CD4-positive, alpha-beta T cell (primary cell): ENCODE results near the gene WAS. TPM values are rescaled to one million over a fixed set of nuclear protein-coding genes. Genes with fewer than 3 reads are reported as not detected.
A peak's percentile ranks its signal among the peaks of the same experiment; 100 is the strongest.
"Not testable (repeated sequence)": the region's sequence is repeated elsewhere in the genome, so short reads cannot be mapped to it uniquely, and the experiment has no call there.

ENCODE experiments used
- ATAC-seq: fragments of 200-7000 bp; cut with Tn5 transposase; one replicate; pipeline ENCODE4 v1.10.0; 2022; ENCODE audit warnings: mild to moderate bottlenecking; ENCODE audit not compliant: poor library complexity
- CTCF ChIA-PET: fragments of 350-600 bp; sonication (Branson Sonifier 250); formaldehyde crosslinking; loops from one replicate; lab custom pipeline; 2021; ENCODE audit warnings: antibody characterized with exemption, inconsistent platforms; lab: Charles Lee
- POLR2A ChIA-PET: fragments of 350-600 bp; sonication (Branson Sonifier 250); formaldehyde crosslinking; loops from one replicate; lab custom pipeline; 2021; ENCODE audit warnings: antibody characterized with exemption, inconsistent platforms; lab: Charles Lee
- DNase-seq, 14 experiments: peaks; one replicate each; pipeline ENCODE4 v3.0.0-alpha.2; 2013 to 2020; ENCODE audit warnings: mixed read lengths in 2 of 14
- H3K27ac ChIP-seq, 2 donors: one replicate each; pipeline versions ENCODE4 v1.5.1 to v1.7.0; 2013; ENCODE audit warnings: low read length in 2 of 2, low read depth in 1 of 2, mild to moderate bottlenecking in 1 of 2
- H3K27me3 ChIP-seq, 2 experiments: 1 replicate in 1 of 2; 2 replicates in 1 of 2; pipeline versions ENCODE4 v1.6.1 to v1.7.0; 2013; ENCODE audit warnings: low read length in 2 of 2, control low read depth in 1 of 2, mild to moderate bottlenecking in 1 of 2, moderate library complexity in 1 of 2; ENCODE audit not compliant: insufficient read depth in 2 of 2, control insufficient read depth in 1 of 2
- H3K36me3 ChIP-seq: one replicate; pipeline ENCODE4 v1.6.1; 2013; ENCODE audit warnings: low read length, control low read depth; ENCODE audit not compliant: insufficient read depth
- H3K4me1 ChIP-seq: one replicate; pipeline ENCODE4 v1.6.1; 2013; ENCODE audit warnings: low read length, control low read depth; ENCODE audit not compliant: insufficient read depth
- H3K4me3 ChIP-seq: one replicate; pipeline ENCODE4 v1.5.1; 2013; ENCODE audit warnings: mild to moderate bottlenecking, low read length, moderate library complexity
- H3K9me3 ChIP-seq, 2 experiments: 1 replicate in 1 of 2; 2 replicates in 1 of 2; pipeline versions ENCODE4 v1.6.1 to v1.7.0; 2013; ENCODE audit warnings: low read length in 2 of 2, mild to moderate bottlenecking in 2 of 2, control low read depth in 1 of 2, moderate library complexity in 1 of 2; ENCODE audit not compliant: control insufficient read depth in 1 of 2, insufficient read depth in 1 of 2
- H3K27ac Mint-ChIP-seq: one replicate; pipeline ENCODE4 v1.8.0; 2020; ENCODE audit warnings: mixed read lengths
- H3K27me3 Mint-ChIP-seq: one replicate; pipeline ENCODE4 v1.8.0; 2021; ENCODE audit warnings: mixed read lengths
- H3K36me3 Mint-ChIP-seq: one replicate; pipeline ENCODE4 v1.8.0; 2021; ENCODE audit warnings: low read depth, mixed read lengths
- H3K4me1 Mint-ChIP-seq: one replicate; pipeline ENCODE4 v1.8.0; 2021; ENCODE audit warnings: low read depth, mixed read lengths
- H3K4me3 Mint-ChIP-seq: one replicate; pipeline ENCODE4 v1.8.0; 2020; ENCODE audit warnings: mild to moderate bottlenecking, mixed read lengths
- H3K9me3 Mint-ChIP-seq: one replicate; pipeline ENCODE4 v1.8.0; 2020; ENCODE audit warnings: mixed read lengths
- CTCF ChIP-seq: fragments of 200-600 bp; IDR thresholded peaks from one replicate; pipeline ENCODE4 v1.8.0; 2022; ENCODE audit warnings: antibody characterized with exemption, mild to moderate bottlenecking
- intact Hi-C, 2 experiments: fragments of 100-400 bp; cut with DNase I in 1 of 2; cut with micrococcal nuclease in 1 of 2; formaldehyde crosslinking; loops; one replicate each; pipeline versions ENCODE4 v1.15.1 to v1.9.0; 2023 to 2025; cut with DNase I, micrococcal nuclease
- total RNA-seq, 174 experiments: library from RNA in 2 of 174; stranded (reverse) in 2 of 174; gene quantifications; one replicate each; pipeline ENCODE4 v1.2.3 and lab custom pipeline; 2021 to 2026

Gene WAS
- total RNA-seq, 2 experiments from 2014 or later, result 63.7 to 67.4 TPM

- CTCF ChIA-PET, result no interaction called here
Observed at GRCh38 chrX:48666649-48667048, 16.9 kb upstream of the WAS start.

GRCh38 chrX:48667509-48667908 lies 16.1 kb upstream of the WAS start:
- no peak overlapping the region for H3K4me3 Mint-ChIP-seq
- DNase-seq (peak in 2 of 14 experiments; percentile 22 to 37), ATAC-seq (no peak)
- ChIA-PET POLR2A (no interaction called here), CTCF (no interaction called here)
- H3K36me3 ChIP-seq, result no peaks in the 10 kb centered on the region
- no peaks in the 10 kb centered on the region for H3K27me3 ChIP-seq
- TF ChIP-seq CTCF, result no peak
- no peaks in the 10 kb centered on the region for H3K9me3 ChIP-seq
- no peak overlapping the region for H3K27ac ChIP-seq
- H3K9me3 Mint-ChIP-seq, result no peaks in the 10 kb centered on the region
- H3K27me3 Mint-ChIP-seq, result no peaks in the 10 kb centered on the region
- H3K36me3 Mint-ChIP-seq, result no peaks in the 10 kb centered on the region
- H3K4me1 Mint-ChIP-seq, result no peaks in the 10 kb centered on the region
- intact Hi-C loops, result no loop called here
- no peak overlapping the region for H3K27ac Mint-ChIP-seq
- H3K4me3 ChIP-seq, result no peak overlapping the region
- no peaks in the 10 kb centered on the region for H3K4me1 ChIP-seq

More at GRCh38 chrX:48666649-48667048, 16.9 kb upstream of the WAS start:
- Mint-ChIP-seq H3K27me3 (no peaks in the 10 kb centered on the region), H3K36me3 (no peaks in the 10 kb centered on the region), H3K4me1 (no peaks in the 10 kb centered on the region), H3K27ac (no peak overlapping the region), H3K4me3 (no peak overlapping the region), H3K9me3 (no peaks in the 10 kb centered on the region)
- H3K36me3 ChIP-seq, result no peaks in the 10 kb centered on the region
- no peaks in the 10 kb centered on the region for H3K4me1 ChIP-seq
- H3K9me3 ChIP-seq, result no peaks in the 10 kb centered on the region
- no peak for TF ChIP-seq CTCF
- H3K27me3 ChIP-seq, result no peaks in the 10 kb centered on the region
- POLR2A ChIA-PET, result no interaction called here
- intact Hi-C loops, result no loop called here
- ATAC-seq, result no peak
- no peak overlapping the region for H3K4me3 ChIP-seq
- no peak overlapping the region for H3K27ac ChIP-seq
- DNase-seq, result no peak

- H3K4me1 Mint-ChIP-seq, POLR2A ChIA-PET, H3K27me3 Mint-ChIP-seq, H3K36me3 Mint-ChIP-seq, CTCF ChIA-PET, H3K27me3 ChIP-seq, H3K4me3 ChIP-seq, H3K9me3 ChIP-seq, H3K4me3 Mint-ChIP-seq, intact Hi-C loops, H3K9me3 Mint-ChIP-seq, H3K4me1 ChIP-seq, H3K27ac ChIP-seq, H3K27ac Mint-ChIP-seq, DNase-seq, H3K36me3 ChIP-seq, ATAC-seq: not testable (repeated sequence)
Observed at GRCh38 chrX:48668187-48668586, 15.4 kb upstream of the WAS start.
